OCI-M2 (cell line): ENCODE data around the gene AIDA.
"Not testable (repeated sequence)": the region's sequence is repeated elsewhere in the genome, so short reads cannot be mapped to it uniquely, and the experiment has no call there.

Source experiments
- DNase-seq: peaks from one replicate; lab custom pipeline; 2025; ENCODE audit not compliant: unreplicated experiment; lab: John Stamatoyannopoulos, UW

The AIDA gene

GRCh38 chr1:222712253-222713090 is at the start of gene AIDA, which contains the start of gene BROX:
Gene AIDA, minus strand, starts transcription at chr1:222712491. Its CDS starts 174 bp downstream, at chr1:222712317.
Gene BROX, plus strand, starts transcription at chr1:222712564. Its CDS starts 3,136 bp downstream, at chr1:222715700.
- DNase-seq, result peak; percentile 28

- no peak for DNase-seq
Observed at GRCh38 chr1:222761083-222761482, 48.8 kb upstream of the AIDA start.

- DNase-seq, result no peak
Observed at GRCh38 chr1:222759451-222760035, 47.3 kb upstream of the AIDA start.

- DNase-seq, result no peak
Observed at GRCh38 chr1:222757646-222758268, 45.5 kb upstream of the AIDA start.

- no peak for DNase-seq
Observed at GRCh38 chr1:222754366-222755139, 42.3 kb upstream of the AIDA start.

- DNase-seq, result no peak
Observed at GRCh38 chr1:222751255-222751654, 39.0 kb upstream of the AIDA start.

GRCh38 chr1:222750651-222751050 is 38.4 kb upstream of the AIDA start:
- DNase-seq, result no peak

GRCh38 chr1:222749927-222750326 is 37.6 kb upstream of the AIDA start:
- DNase-seq, result no peak

GRCh38 chr1:222741630-222742457 is 29.6 kb upstream of the AIDA start:
- not testable (repeated sequence) for DNase-seq

- DNase-seq, result no peak
Observed at GRCh38 chr1:222739929-222740328, 27.6 kb upstream of the AIDA start.

GRCh38 chr1:222739465-222739864 is 27.2 kb upstream of the AIDA start:
- DNase-seq, result no peak

- DNase-seq, result no peak
Observed at GRCh38 chr1:222736972-222737371, 24.7 kb upstream of the AIDA start, which contains the start of gene FAM177B. Gene FAM177B, plus strand, starts transcription at chr1:222737202. Its CDS starts 9,344 bp downstream, at chr1:222746546.

- no peak for DNase-seq
Observed at GRCh38 chr1:222736470-222736869, 24.2 kb upstream of the AIDA start.

GRCh38 chr1:222734740-222735139 is 22.4 kb upstream of the AIDA start:
- no peak for DNase-seq

- DNase-seq, result no peak
Observed at GRCh38 chr1:222732216-222733159, 20.2 kb upstream of the AIDA start.

- DNase-seq, result no peak
Observed at GRCh38 chr1:222730866-222731265, 18.6 kb upstream of the AIDA start.

GRCh38 chr1:222728746-222729145 is 16.5 kb upstream of the AIDA start:
- no peak for DNase-seq

GRCh38 chr1:222716393-222716792 is 4.1 kb upstream of the AIDA start:
- no peak for DNase-seq
